GM19463 (cell line): ENCODE results near the gene ABHD2.
A peak's percentile ranks its signal among the peaks of the same experiment; 100 is the strongest.

ENCODE experiments used
- ATAC-seq: cut with Tn5 transposase; IDR thresholded peaks from one replicate; pipeline ENCODE4 v1.9.1; 2021; ENCODE audit warnings: mild to moderate bottlenecking, moderate library complexity; ENCODE audit not compliant: unreplicated experiment

The ABHD2 gene

GRCh38 chr15:89096664-89097063 is 8.4 kb downstream of the ABHD2 start:
- ATAC-seq: no peak

- ATAC-seq: no peak
Observed at GRCh38 chr15:89097313-89097712, 9.1 kb downstream of the ABHD2 start.

- no peak for ATAC-seq
Observed at GRCh38 chr15:89098281-89098680, 10.0 kb downstream of the ABHD2 start.

GRCh38 chr15:89099968-89100367 is 11.7 kb downstream of the ABHD2 start:
- ATAC-seq: no peak

- ATAC-seq: peak; percentile 68
Observed at GRCh38 chr15:89101302-89102193, 13.3 kb downstream of the ABHD2 start.

GRCh38 chr15:89103481-89104171 is 15.4 kb downstream of the ABHD2 start:
- no peak for ATAC-seq

- no peak for ATAC-seq
Observed at GRCh38 chr15:89104172-89104564, 15.9 kb downstream of the ABHD2 start.

- ATAC-seq: no peak
Observed at GRCh38 chr15:89105147-89105546, 16.9 kb downstream of the ABHD2 start.

- no peak for ATAC-seq
Observed at GRCh38 chr15:89106200-89106599, 17.9 kb downstream of the ABHD2 start.

- ATAC-seq: no peak
Observed at GRCh38 chr15:89107984-89108383, 19.7 kb downstream of the ABHD2 start.

- no peak for ATAC-seq
Observed at GRCh38 chr15:89108835-89109234, 20.6 kb downstream of the ABHD2 start.

GRCh38 chr15:89109238-89109637 is 21.0 kb downstream of the ABHD2 start:
- ATAC-seq: no peak

GRCh38 chr15:89110060-89110459 is 21.8 kb downstream of the ABHD2 start:
- ATAC-seq: no peak

GRCh38 chr15:89111352-89111751 is 23.1 kb downstream of the ABHD2 start:
- no peak for ATAC-seq

- no peak for ATAC-seq
Observed at GRCh38 chr15:89111961-89112340, 23.7 kb downstream of the ABHD2 start.

GRCh38 chr15:89112341-89112971 is 24.2 kb downstream of the ABHD2 start:
- peak; percentile 97 for ATAC-seq

GRCh38 chr15:89113296-89114024 is 25.2 kb downstream of the ABHD2 start:
- ATAC-seq: no peak

- ATAC-seq: no peak
Observed at GRCh38 chr15:89114990-89115389, 26.7 kb downstream of the ABHD2 start.

- no peak for ATAC-seq
Observed at GRCh38 chr15:89115547-89115946, 27.3 kb downstream of the ABHD2 start.

GRCh38 chr15:89116404-89116803 is 28.1 kb downstream of the ABHD2 start:
- no peak for ATAC-seq

GRCh38 chr15:89117790-89118189 is 29.5 kb downstream of the ABHD2 start:
- no peak for ATAC-seq
